ENCODE measurements around the gene PRR11. TPM values are rescaled to one million over a fixed set of nuclear protein-coding genes. Genes with fewer than 3 reads are reported as not detected.
"Not testable (repeated sequence)": the region's sequence is repeated elsewhere in the genome, so short reads cannot be mapped to it uniquely, and the experiment has no call there.

Gene PRR11
- total RNA-seq, 1 experiment from 2014 or later: 109 TPM

DNA sequence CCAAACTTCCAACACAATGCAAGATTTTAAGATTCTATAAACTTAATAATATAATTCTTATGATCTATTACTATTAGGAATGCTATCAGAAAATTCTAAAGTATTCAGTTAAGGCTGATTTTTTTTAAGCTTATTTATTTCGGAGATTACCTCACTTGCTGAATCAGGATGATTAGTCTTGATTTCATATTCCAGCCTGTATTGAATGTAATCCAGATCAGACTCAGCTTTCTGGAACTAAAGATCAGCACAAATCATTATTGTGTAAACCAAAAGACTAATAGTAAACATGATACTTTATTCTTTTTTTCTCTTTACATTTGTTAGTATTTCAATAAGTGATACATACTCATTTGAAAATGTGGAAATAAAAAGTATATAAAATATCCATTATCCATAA lies 24.4 kb upstream of the PRR11 start:
- peaks cover 34% of the 10 kb centered on the region; the same call in 1 of the 2 replicates for H3K79me2 ChIP-seq (ENCODE audit: low read depth)
- POLR2A ChIA-PET (ENCODE audit: unreplicated experiment): no interaction called here
- CTCF ChIA-PET: no interaction called here
- intact Hi-C loops (cut with micrococcal nuclease; ENCODE audit: unreplicated experiment): no loop called here
- H4K20me1 ChIP-seq (ENCODE audit: insufficient read depth): no peaks in the 10 kb centered on the region
- BruUV-seq (replicated peaks): no TSS peak
- H3K4me3 ChIP-seq: no peak overlapping the region
- H3K27me3 ChIP-seq (ENCODE audit: insufficient read depth, low read depth): no peaks in the 10 kb centered on the region
- no peak overlapping the region for H3K4me2 ChIP-seq
- peaks cover 11% of the 10 kb centered on the region; the same call in 1 of the 2 replicates for H3K36me3 ChIP-seq (ENCODE audit: low read depth)
- H3F3A ChIP-seq (ENCODE audit: insufficient read depth, low read depth): peaks cover 4% of the 10 kb centered on the region; the same call in 1 of the 2 replicates
- no peaks in the 10 kb centered on the region for H3K9me2 ChIP-seq (ENCODE audit: insufficient read depth)
- DNase-seq: no peak
- TF ChIP-seq, protein P1, sequence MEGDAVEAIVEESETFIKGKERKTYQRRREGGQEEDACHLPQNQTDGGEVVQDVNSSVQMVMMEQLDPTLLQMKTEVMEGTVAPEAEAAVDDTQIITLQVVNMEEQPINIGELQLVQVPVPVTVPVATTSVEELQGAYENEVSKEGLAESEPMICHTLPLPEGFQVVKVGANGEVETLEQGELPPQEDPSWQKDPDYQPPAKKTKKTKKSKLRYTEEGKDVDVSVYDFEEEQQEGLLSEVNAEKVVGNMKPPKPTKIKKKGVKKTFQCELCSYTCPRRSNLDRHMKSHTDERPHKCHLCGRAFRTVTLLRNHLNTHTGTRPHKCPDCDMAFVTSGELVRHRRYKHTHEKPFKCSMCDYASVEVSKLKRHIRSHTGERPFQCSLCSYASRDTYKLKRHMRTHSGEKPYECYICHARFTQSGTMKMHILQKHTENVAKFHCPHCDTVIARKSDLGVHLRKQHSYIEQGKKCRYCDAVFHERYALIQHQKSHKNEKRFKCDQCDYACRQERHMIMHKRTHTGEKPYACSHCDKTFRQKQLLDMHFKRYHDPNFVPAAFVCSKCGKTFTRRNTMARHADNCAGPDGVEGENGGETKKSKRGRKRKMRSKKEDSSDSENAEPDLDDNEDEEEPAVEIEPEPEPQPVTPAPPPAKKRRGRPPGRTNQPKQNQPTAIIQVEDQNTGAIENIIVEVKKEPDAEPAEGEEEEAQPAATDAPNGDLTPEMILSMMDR (conservative IDR thresholded peaks at IDR 0.05): no peak
- TF ChIP-seq EZH2 (IDR thresholded peaks at IDR 0.05; ENCODE audit: low read depth): no peak
- H3K27ac ChIP-seq: no peak overlapping the region
- no peak overlapping the region for H2AFZ ChIP-seq
- no peaks in the 10 kb centered on the region for H3K9me3 ChIP-seq (ENCODE audit: insufficient read depth, low read depth)
- H3K4me1 ChIP-seq (replicated peaks; ENCODE audit: insufficient read depth): no peaks in the 10 kb centered on the region

DNA sequence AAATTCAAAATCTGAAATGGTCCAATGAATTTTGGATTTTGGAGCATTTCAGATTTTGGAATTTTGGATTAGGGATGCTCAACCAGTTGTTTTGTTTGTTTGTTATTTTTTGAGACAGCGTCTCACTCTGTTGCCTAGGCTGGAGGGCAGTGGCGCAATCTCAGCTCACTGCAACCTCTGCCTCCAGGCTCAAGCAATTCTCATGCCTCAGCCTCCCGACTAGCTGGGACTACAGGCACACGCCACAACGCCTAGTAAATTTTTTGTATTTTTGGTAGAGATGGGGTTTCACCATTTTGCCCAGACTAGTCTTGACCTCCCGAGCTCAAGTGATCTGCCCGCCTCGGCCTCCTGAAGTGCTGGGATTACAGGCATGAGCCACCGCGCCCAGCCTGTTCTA lies 17.2 kb upstream of the PRR11 start:
- intact Hi-C loops (cut with micrococcal nuclease; ENCODE audit: unreplicated experiment); H3K9me3 ChIP-seq (ENCODE audit: insufficient read depth, low read depth); DNase-seq; POLR2A ChIA-PET (ENCODE audit: unreplicated experiment); H2AFZ ChIP-seq; H4K20me1 ChIP-seq (ENCODE audit: insufficient read depth); H3K4me3 ChIP-seq; BruUV-seq (replicated peaks); H3K27me3 ChIP-seq (ENCODE audit: insufficient read depth, low read depth); H3F3A ChIP-seq (ENCODE audit: insufficient read depth, low read depth); H3K4me2 ChIP-seq; H3K27ac ChIP-seq; CTCF ChIA-PET; H3K36me3 ChIP-seq (ENCODE audit: low read depth); H3K9me2 ChIP-seq (ENCODE audit: insufficient read depth); H3K4me1 ChIP-seq (replicated peaks; ENCODE audit: insufficient read depth): not testable (repeated sequence)
- peaks cover 47% of the 10 kb centered on the region for H3K79me2 ChIP-seq (ENCODE audit: low read depth)

DNA sequence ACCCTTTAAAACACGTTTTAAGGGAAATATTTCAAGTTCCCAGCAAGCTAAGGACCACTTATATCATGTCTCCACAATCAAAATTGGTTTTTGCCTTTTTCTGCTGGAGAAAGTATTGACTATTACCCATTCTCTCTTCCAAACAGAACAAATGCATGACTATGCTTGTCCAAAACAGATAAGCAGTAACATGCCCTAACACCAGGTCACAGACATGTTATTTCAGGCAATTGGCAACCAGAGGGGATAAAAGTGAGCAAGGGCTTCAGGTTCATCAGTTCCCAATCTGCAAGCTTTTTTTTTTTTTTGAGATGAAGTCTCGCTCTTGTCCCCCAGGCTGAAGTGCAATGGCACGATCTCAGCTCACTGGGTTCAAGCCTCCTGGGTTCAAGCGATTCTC lies 15.6 kb upstream of the PRR11 start:
- H2AFZ ChIP-seq: no peak overlapping the region
- no peak overlapping the region for H3K4me2 ChIP-seq
- H3F3A ChIP-seq (ENCODE audit: insufficient read depth, low read depth): peaks cover 5% of the 10 kb centered on the region; the same call in 1 of the 2 replicates
- no peaks in the 10 kb centered on the region for H4K20me1 ChIP-seq (ENCODE audit: insufficient read depth)
- H3K4me1 ChIP-seq (replicated peaks; ENCODE audit: insufficient read depth): no peaks in the 10 kb centered on the region
- H3K4me3 ChIP-seq: no peak overlapping the region
- no peaks in the 10 kb centered on the region for H3K9me3 ChIP-seq (ENCODE audit: insufficient read depth, low read depth)
- H3K79me2 ChIP-seq (ENCODE audit: low read depth): peaks cover 56% of the 10 kb centered on the region
- CTCF ChIA-PET: no interaction called here
- BruUV-seq (replicated peaks): no TSS peak
- no peak for DNase-seq
- TF ChIP-seq EZH2 (IDR thresholded peaks at IDR 0.05; ENCODE audit: low read depth): no peak
- TF ChIP-seq, protein P1 (conservative IDR thresholded peaks at IDR 0.05): no peak
- H3K27me3 ChIP-seq (ENCODE audit: insufficient read depth, low read depth): no peaks in the 10 kb centered on the region
- H3K27ac ChIP-seq: no peak overlapping the region
- intact Hi-C loops (cut with micrococcal nuclease; ENCODE audit: unreplicated experiment): no loop called here
- H3K36me3 ChIP-seq (ENCODE audit: low read depth): peaks cover 7% of the 10 kb centered on the region; the same call in 1 of the 2 replicates
- POLR2A ChIA-PET (ENCODE audit: unreplicated experiment): no interaction called here
- H3K9me2 ChIP-seq (ENCODE audit: insufficient read depth): no peaks in the 10 kb centered on the region

DNA sequence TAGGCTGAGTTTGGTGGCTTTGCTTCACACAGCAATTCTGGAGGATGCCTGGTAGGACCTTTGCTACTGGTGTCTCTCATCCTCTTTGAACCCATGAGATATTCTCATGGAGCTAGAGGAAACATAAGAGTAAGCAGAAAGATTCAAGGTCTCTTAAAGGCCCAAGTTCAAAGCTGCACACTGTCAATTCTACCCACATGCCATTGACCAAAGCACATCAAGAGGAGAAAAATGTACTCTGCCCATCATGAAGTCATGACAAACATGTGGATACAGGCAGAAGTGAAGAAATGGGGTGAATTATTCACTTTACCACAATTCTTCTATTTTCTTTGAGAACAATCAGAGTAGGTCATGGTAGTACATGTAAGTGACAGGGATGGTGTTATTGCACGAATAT lies 13.7 kb upstream of the PRR11 start:
- TF ChIP-seq, protein P1 (conservative IDR thresholded peaks at IDR 0.05): no peak
- no peak for TF ChIP-seq EZH2 (IDR thresholded peaks at IDR 0.05; ENCODE audit: low read depth)
- Histone ChIP-seq H3K4me2 (no peak overlapping the region), H3K36me3 (ENCODE audit: low read depth) (peaks cover 7% of the 10 kb centered on the region; the same call in 1 of the 2 replicates), H3K79me2 (ENCODE audit: low read depth) (peaks cover 63% of the 10 kb centered on the region), H2AFZ (no peak overlapping the region), H3K27me3 (ENCODE audit: insufficient read depth, low read depth) (no peaks in the 10 kb centered on the region), H4K20me1 (ENCODE audit: insufficient read depth) (no peaks in the 10 kb centered on the region), H3K9me2 (ENCODE audit: insufficient read depth) (no peaks in the 10 kb centered on the region), H3K4me3 (no peak overlapping the region), H3F3A (ENCODE audit: insufficient read depth, low read depth) (peaks cover 5% of the 10 kb centered on the region; the same call in 1 of the 2 replicates), H3K9me3 (ENCODE audit: insufficient read depth, low read depth) (no peaks in the 10 kb centered on the region), H3K27ac (no peak overlapping the region), H3K4me1 (replicated peaks; ENCODE audit: insufficient read depth) (no peaks in the 10 kb centered on the region)
- ChIA-PET POLR2A (ENCODE audit: unreplicated experiment) (no interaction called here), CTCF (interaction anchor here (0.6 kb wide), 1 partner anchor 33 kb away, joined by 4 read pairs; no protein-coding TSS in a partner anchor)
- DNase-seq: no peak
- intact Hi-C loops (cut with micrococcal nuclease; ENCODE audit: unreplicated experiment): no loop called here
- no TSS peak for BruUV-seq (replicated peaks)
